K562 (cell line): ENCODE data around the gene VSIG1. TPM values are rescaled to one million over a fixed set of nuclear protein-coding genes. Genes with fewer than 3 reads are reported as not detected.

Experiments used
- E2F5 ChIP-seq: sonication (generic); formaldehyde crosslinking; IDR thresholded peaks from 2 replicates; pipeline ENCODE4 v1.8.0; 2022; ENCODE audit warnings: mild to moderate bottlenecking, missing genetic modification reagents
- E2F6 ChIP-seq, 2 experiments: IDR thresholded peaks; 2 replicates each; pipeline ENCODE4 v1.6.1; 2011; ENCODE audit warnings: borderline replicate concordance in 1 of 2, control low read depth in 1 of 2, low read depth in 1 of 2, low read length in 1 of 2, mild to moderate bottlenecking in 1 of 2, mixed read lengths in 1 of 2, moderate library complexity in 1 of 2; ENCODE audit not compliant: insufficient read depth in 1 of 2, insufficient read length in 1 of 2, poor library complexity in 1 of 2, severe bottlenecking in 1 of 2; ENCODE audit errors: extremely low read depth in 1 of 2
- GTF3C2 ChIP-seq: IDR thresholded peaks from 3 replicates; pipeline ENCODE4 v1.6.1; 2011; ENCODE audit warnings: borderline replicate concordance, mild to moderate bottlenecking, moderate library complexity; ENCODE audit not compliant: insufficient read length; ENCODE audit errors: extremely low read depth
- XRCC3 ChIP-seq: fragments of 450-650 bp; IDR thresholded peaks from 2 replicates; pipeline ENCODE4 v1.6.1; 2017; ENCODE audit warnings: mild to moderate bottlenecking, moderate library complexity
- polyA plus RNA-seq, 8 experiments: library from polyadenylated mRNA; depleted of rRNA in 4 of 8; stranded (reverse) in 5 of 8; unstranded in 3 of 8; fragments of >200 nt; fragmentation: Nextera tagmentation in 2 of 8; fragmentation: Illumina TruSeq in 1 of 8; extraction: Ambion mirVana in 2 of 8; extraction: Trizol in 1 of 8; gene quantifications; 2 replicates each; pipeline versions ENCODE4 v1.2.1 to v1.2.3, GENCODE V29; 2011 to 2014; ENCODE audit warnings: inconsistent platforms in 1 of 8, missing spikeins in 1 of 8
- total RNA-seq, 7 experiments: library from RNA; depleted of rRNA in 6 of 7; stranded (reverse); fragments of >200 nt in 6 of 7; fragmentation: Illumina TruSeq in 2 of 7; extraction: Trizol in 2 of 7; gene quantifications; 2 replicates each; pipeline versions ENCODE4 v1.2.1 to v1.2.3, GENCODE V29; 2011 to 2021; ENCODE audit warnings: low replicate concordance in 1 of 7

Gene VSIG1
- total and polyA plus RNA-seq, 9 of the 15 experiments (the other 6 are each of a cell fraction or from before 2014, with no cell fraction given) = not detected

GRCh38 chrX:108025954-108026600 is 18.8 kb upstream of the VSIG1 start (continued):
- TF ChIP-seq GTF3C2 (no peak), E2F5 (no peak), E2F6 (IDR thresholded peaks at IDR 0.05; ENCODE audit: borderline replicate concordance in 1 of 2, extremely low read depth in 1 of 2, insufficient read depth in 1 of 2, insufficient read length in 1 of 2, low read depth in 1 of 2, low read length in 1 of 2, poor library complexity in 1 of 2, severe bottlenecking in 1 of 2) (no peak), XRCC3 (no peak)
